Spinal cord (tissue), 10 donors: Measurements from ENCODE around the gene TNC. TPM values are rescaled to one million over a fixed set of nuclear protein-coding genes. Genes with fewer than 3 reads are reported as not detected.

ENCODE experiments used
- DNase-seq, 6 donors: peaks; one replicate each; pipeline versions ENCODE4 v3.0.0 to v3.0.0-alpha.2; 2013 to 2015; ENCODE audit warnings: low spot score in 6 of 6, low read depth in 4 of 6
- H3K27ac ChIP-seq: one replicate; pipeline ENCODE4 v1.5.1; 2013; ENCODE audit warnings: low read depth, low read length, control low read depth
- H3K27me3 ChIP-seq: one replicate; pipeline ENCODE4 v1.6.1; 2013; ENCODE audit warnings: low read length; ENCODE audit not compliant: control insufficient read depth, insufficient read depth
- H3K36me3 ChIP-seq: one replicate; pipeline ENCODE4 v1.6.1; 2013; ENCODE audit warnings: low read length; ENCODE audit not compliant: control insufficient read depth, insufficient read depth
- H3K4me1 ChIP-seq: one replicate; pipeline ENCODE4 v1.6.1; 2013; ENCODE audit warnings: low read length; ENCODE audit not compliant: control insufficient read depth, insufficient read depth
- H3K4me3 ChIP-seq: one replicate; pipeline ENCODE4 v1.5.1; 2013; ENCODE audit warnings: low read depth, low read length, control low read depth
- H3K9me3 ChIP-seq: one replicate; pipeline ENCODE4 v1.6.1; 2013; ENCODE audit warnings: low read length; ENCODE audit not compliant: control insufficient read depth, insufficient read depth
- WGBS: methylation state at CpG from one replicate; pipeline ENCODE4 v1.1.5; 2013; ENCODE audit warnings: missing lambda C conversion rate; ENCODE audit not compliant: insufficient coverage; 5-methylcytosine and 5-hydroxymethylcytosine counted together
- polyA plus RNA-seq, 2 donors: library from polyadenylated mRNA; unstranded; fragments of 120-200 nt; gene quantifications; one replicate each; pipeline ENCODE4 v1.2.1, GENCODE V29; 2013; ENCODE audit not compliant: insufficient read length in 2 of 2
- total RNA-seq, 2 donors: library from RNA; depleted of rRNA in 1 of 2; stranded (reverse); fragments of 120-200 nt in 1 of 2; fragments of >200 nt in 1 of 2; gene quantifications; one replicate each; pipeline versions ENCODE4 v1.2.3 to v1.2.4, GENCODE V29; 2013 to 2014
- donor health status: healthy.

TNC gene
- total and polyA plus RNA-seq, 4 donors: 83.8 to 213 (median 122) TPM

- DNase-seq: no peak
- Histone ChIP-seq H3K36me3 (no peaks in the 10 kb centered on the region), H3K4me3 (no peak overlapping the region), H3K27me3 (no peaks in the 10 kb centered on the region), H3K27ac (no peak overlapping the region), H3K4me1 (no peaks in the 10 kb centered on the region), H3K9me3 (no peaks in the 10 kb centered on the region)
Measured at GRCh38 chr9:115154617-115155016, 36.7 kb upstream of the TNC start.

GRCh38 chr9:115152281-115152820 lies 34.4 kb upstream of the TNC start:
- Histone ChIP-seq H3K27ac (no peak overlapping the region), H3K9me3 (no peaks in the 10 kb centered on the region), H3K4me3 (no peak overlapping the region), H3K27me3 (no peaks in the 10 kb centered on the region), H3K36me3 (no peaks in the 10 kb centered on the region), H3K4me1 (no peaks in the 10 kb centered on the region)
- DNase-seq: no peak
- 100% methylated on average over 1 of the region's 3 CpGs for WGBS

GRCh38 chr9:115148721-115149120 lies 30.8 kb upstream of the TNC start:
- no peaks in the 10 kb centered on the region for H3K27me3 ChIP-seq
- H3K36me3 ChIP-seq: no peaks in the 10 kb centered on the region
- no peak for DNase-seq
- no peak overlapping the region for H3K27ac ChIP-seq
- no peaks in the 10 kb centered on the region for H3K4me1 ChIP-seq
- no peak overlapping the region for H3K4me3 ChIP-seq
- no peaks in the 10 kb centered on the region for H3K9me3 ChIP-seq
- no CpG with 5 or more reads among the region's 3 CpGs for WGBS

DNA sequence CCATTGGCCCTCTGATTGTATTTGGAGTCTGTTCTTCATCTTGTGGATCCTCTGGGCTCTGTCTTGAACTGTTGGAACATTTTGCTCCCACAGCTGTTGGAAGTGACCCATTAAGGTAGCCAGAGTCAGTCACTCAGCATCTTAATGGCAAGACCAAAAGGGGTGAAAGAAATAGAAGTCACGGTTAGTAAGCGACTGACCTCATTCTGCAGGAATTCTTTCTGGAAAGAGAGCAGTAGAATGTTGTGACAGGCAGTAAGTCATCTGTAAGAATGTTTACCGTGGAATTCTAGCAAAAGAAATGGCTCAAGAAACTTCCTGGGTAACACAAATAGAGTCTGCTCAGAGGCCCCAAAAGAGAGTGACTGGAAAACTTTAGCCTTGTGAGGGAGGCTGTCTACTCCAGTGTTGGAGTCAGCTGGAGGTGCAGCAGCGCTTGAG lies 28.6 kb upstream of the TNC start:
- no peaks in the 10 kb centered on the region for H3K9me3 ChIP-seq
- peak in 1 of 6 donors; percentile 23 for DNase-seq
- WGBS: 50% methylated on average over 4 of the region's 4 CpGs
- H3K36me3 ChIP-seq: no peaks in the 10 kb centered on the region
- no peak overlapping the region for H3K4me3 ChIP-seq
- H3K4me1 ChIP-seq: no peaks in the 10 kb centered on the region
- H3K27ac ChIP-seq: no peak overlapping the region
- no peaks in the 10 kb centered on the region for H3K27me3 ChIP-seq

- Histone ChIP-seq H3K9me3 (no peaks in the 10 kb centered on the region), H3K27me3 (no peaks in the 10 kb centered on the region), H3K36me3 (no peaks in the 10 kb centered on the region), H3K27ac (no peak overlapping the region), H3K4me3 (no peak overlapping the region), H3K4me1 (no peaks in the 10 kb centered on the region)
- DNase-seq: no peak
- WGBS: 83% methylated on average over 1 of the region's 2 CpGs
Measured at GRCh38 chr9:115144706-115145105, 26.7 kb upstream of the TNC start.

- Histone ChIP-seq H3K27ac (no peak overlapping the region), H3K27me3 (no peaks in the 10 kb centered on the region), H3K4me1 (no peaks in the 10 kb centered on the region), H3K4me3 (no peak overlapping the region), H3K36me3 (no peaks in the 10 kb centered on the region), H3K9me3 (no peaks in the 10 kb centered on the region)
- DNase-seq: no peak
- 100% methylated on average over 1 of the region's 2 CpGs for WGBS
Measured at GRCh38 chr9:115143689-115144088, 25.7 kb upstream of the TNC start.

GRCh38 chr9:115142517-115143270 lies 24.7 kb upstream of the TNC start:
- Histone ChIP-seq H3K9me3 (no peaks in the 10 kb centered on the region), H3K4me3 (no peak overlapping the region), H3K27ac (peak overlapping the region; percentile 80), H3K4me1 (no peaks in the 10 kb centered on the region), H3K27me3 (no peaks in the 10 kb centered on the region), H3K36me3 (no peaks in the 10 kb centered on the region)
- WGBS: 63% methylated on average over 2 of the region's 6 CpGs
- peak; percentile 52 to 92 (median 78) for DNase-seq

GRCh38 chr9:115142090-115142489 lies 24.1 kb upstream of the TNC start:
- no peaks in the 10 kb centered on the region for H3K27me3 ChIP-seq
- DNase-seq: no peak
- H3K36me3 ChIP-seq: no peaks in the 10 kb centered on the region
- H3K9me3 ChIP-seq: no peaks in the 10 kb centered on the region
- H3K27ac ChIP-seq: peak overlapping the region; percentile 80
- H3K4me3 ChIP-seq: no peak overlapping the region
- no peaks in the 10 kb centered on the region for H3K4me1 ChIP-seq

- no CpG with 5 or more reads among the region's 3 CpGs for WGBS
- H3K4me1 ChIP-seq: no peaks in the 10 kb centered on the region
- no peak overlapping the region for H3K4me3 ChIP-seq
- no peak for DNase-seq
- H3K27me3 ChIP-seq: no peaks in the 10 kb centered on the region
- H3K36me3 ChIP-seq: no peaks in the 10 kb centered on the region
- H3K27ac ChIP-seq: peak overlapping the region; percentile 80
- H3K9me3 ChIP-seq: no peaks in the 10 kb centered on the region
Measured at GRCh38 chr9:115141612-115142011, 23.7 kb upstream of the TNC start.

DNA sequence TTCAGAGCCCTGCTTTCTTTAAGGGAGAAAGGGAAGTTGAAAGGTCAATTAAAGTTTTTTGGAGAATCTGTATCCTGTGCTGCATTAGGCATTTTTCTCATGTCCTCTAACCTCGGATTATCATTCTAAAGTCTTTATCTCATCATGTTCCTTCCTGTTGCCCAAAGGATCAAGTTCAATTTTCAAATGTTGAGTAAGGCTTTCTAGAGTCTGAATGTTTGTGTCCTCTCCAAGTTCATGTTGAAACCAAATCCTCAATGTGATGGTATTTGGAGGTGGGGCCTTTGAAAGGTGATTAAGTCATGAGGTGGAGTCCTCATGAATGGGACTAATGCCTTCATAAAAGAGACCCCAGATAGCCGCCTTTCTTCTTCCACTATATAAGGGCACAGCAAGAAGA lies 20.2 kb upstream of the TNC start:
- 100% methylated on average over 1 of the region's 2 CpGs for WGBS
- Histone ChIP-seq H3K36me3 (no peaks in the 10 kb centered on the region), H3K9me3 (no peaks in the 10 kb centered on the region), H3K27me3 (no peaks in the 10 kb centered on the region), H3K4me3 (no peak overlapping the region), H3K4me1 (no peaks in the 10 kb centered on the region), H3K27ac (no peak overlapping the region)
- no peak for DNase-seq
